Measurements from ENCODE around the gene KNDC1.

Gene KNDC1

DNA sequence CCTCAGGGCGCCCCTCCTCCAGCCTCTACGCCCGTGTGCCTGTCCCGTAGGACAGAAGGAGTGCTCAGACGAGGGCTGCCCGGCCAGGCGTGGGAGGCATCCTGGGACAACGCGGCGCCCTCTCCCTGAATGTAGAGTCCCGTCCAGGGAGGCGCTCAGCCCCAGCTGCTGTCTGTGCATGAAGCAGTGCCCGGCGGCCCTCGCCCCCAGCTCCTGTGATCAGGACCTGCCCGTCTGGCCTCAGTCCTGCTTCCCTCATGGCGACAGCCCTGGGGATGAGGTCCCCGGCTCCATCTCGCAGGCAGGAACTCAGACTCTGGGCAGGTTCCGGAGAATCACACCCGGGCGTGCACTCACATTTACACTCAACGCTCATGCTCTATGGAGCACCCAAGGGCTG is 45.1 kb downstream of the KNDC1 start:
- DNase-seq (ENCODE audit: low read depth, low spot score), result no peak

- DNase-seq (ENCODE audit: low read depth, low spot score), result no peak
Measured at GRCh38 chr10:133206356-133207040, 46.5 kb downstream of the KNDC1 start.

DNA sequence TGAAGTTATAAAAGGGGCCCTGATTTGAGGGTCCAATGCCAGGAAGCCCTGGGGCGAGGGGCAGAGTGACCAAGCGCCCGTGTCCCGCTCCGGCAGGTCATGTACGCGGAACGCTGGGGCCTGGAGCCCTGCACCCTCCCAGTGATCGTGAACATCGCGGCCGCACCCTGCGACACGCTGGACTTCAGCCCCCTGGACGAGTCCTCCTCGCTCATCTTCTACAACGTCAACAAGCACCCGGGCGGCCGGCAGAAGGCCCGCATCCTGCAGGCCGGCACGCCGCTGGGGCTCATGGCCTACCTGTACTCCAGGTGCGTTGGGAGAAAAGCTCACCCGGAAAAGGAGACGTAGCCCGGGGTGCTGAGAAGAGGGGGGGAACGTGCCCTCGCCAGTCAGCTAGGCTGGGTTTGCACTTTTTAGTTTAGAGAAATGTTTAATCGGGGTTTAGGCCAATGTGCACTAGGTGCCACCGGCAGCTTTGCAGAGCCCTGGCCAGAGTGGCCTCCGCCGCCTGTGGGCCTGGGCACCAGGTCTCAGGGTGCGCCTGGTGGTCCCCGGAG is 47.1 kb downstream of the KNDC1 start:
- DNase-seq (ENCODE audit: low read depth, low spot score), result no peak

GRCh38 chr10:133207627-133208026 is 47.6 kb downstream of the KNDC1 start:
- no peak for DNase-seq (ENCODE audit: low read depth, low spot score)

DNA sequence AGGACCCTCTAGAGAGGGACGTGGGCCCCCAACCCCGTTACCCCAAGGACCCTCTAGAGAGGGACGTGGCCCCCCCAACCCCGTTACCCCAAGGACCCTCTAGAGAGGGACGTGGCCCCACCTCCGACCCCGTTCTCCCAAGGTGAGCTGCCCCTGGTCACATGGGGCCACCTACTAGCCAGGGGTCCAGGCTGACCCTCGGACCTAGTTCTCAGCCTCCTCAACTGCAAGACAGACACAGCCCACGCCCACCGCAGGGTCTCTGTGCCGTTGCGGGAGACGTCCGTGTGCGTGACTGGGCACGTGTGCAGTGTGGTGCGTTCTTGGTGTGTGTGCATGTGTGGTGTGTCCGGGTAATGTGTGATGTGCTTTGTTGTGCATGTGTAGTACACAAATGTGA is 48.4 kb downstream of the KNDC1 start:
- no peak for DNase-seq (ENCODE audit: low read depth, low spot score)

GRCh38 chr10:133209117-133209516 is 49.1 kb downstream of the KNDC1 start:
- DNase-seq (ENCODE audit: low read depth, low spot score), result no peak

DNA sequence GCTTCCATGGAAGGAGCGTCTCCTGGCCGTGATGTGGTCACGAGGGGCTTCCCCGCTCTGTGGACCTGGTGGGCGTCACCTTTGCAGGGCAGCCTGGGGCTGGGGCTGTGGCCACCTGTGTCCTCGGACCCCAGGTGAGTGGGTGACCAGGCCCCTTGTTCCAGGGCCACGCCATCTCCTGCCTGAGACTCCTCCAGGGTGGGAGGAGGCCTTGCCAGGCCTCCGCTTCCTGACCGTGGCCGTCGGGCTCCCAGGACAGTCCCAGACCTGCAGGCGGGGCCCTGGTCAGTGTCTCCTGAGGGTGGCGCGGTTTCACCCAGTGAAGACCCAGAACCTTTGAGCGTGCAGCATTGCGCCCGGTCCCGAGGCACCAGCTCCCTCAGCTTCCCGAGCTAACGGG is 49.6 kb downstream of the KNDC1 start:
- DNase-seq (ENCODE audit: low read depth, low spot score), result no peak

DNA sequence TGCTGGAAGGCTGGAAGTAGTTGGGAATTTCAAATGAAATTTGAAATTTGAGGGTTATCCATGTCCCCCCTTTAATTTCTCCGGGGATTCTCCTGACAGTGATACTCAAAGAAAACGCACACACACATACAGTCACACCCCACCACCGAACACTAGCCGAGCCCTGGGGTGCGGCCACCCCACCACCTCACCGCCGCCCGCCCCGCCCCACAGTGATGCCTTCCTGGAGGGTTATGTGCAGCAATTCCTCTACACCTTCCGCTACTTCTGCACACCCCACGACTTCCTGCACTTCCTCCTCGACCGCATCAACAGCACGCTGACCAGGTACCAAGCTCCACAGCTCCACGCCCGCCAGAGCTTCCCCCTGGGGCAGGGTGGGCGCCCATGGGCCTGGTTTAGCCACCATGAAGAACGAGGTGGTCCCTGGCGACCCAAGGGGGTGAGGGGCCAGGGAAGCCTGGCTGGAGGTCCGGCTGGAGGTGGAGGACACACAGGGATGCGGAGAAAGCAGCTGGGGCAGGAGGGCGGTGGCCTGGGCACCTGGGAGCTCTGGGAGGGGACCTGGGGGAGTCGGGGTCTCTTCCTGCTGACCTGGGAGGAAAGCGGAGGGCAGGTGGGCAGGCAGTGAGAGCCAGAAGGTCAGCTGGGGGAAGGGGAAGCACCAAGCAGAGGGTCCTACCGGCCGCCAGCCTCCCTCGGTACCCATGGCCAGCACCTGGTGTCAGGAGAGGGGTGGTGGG is 50.5 kb downstream of the KNDC1 start:
- DNase-seq (ENCODE audit: low read depth, low spot score), result no peak

DNA sequence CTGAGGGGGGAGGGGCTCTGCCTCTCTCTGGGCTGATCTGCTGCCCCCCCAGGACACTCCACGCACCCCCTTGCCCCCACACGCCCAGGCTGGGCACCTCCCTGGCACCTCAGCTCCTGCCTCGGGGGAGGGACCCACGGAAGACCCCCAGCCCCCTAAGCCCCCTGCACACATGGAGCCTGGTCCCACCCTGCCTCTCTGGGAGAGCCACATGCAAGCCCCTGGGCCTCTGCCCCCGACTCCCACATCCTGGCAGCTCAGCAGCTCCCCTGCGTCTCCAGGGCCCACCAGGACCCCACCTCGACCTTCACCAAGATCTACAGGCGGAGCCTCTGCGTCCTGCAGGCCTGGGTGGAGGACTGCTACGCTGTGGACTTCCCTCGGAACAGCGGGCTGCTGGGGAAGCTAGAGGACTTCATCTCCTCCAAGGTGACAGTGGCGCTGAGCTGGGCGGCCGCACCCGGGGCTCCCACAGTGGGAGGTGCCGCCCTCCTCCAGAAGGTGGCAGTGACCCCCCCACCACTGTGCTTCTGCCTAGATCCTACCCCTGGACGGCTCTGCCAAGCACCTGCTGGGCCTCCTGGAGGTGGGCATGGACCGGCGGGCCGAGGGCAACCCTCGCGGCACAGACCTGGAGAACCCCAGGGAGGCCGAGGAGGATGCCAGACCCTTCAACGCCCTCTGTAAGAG is 51.3 kb downstream of the KNDC1 start:
- no peak for DNase-seq (ENCODE audit: low read depth, low spot score)

DNA sequence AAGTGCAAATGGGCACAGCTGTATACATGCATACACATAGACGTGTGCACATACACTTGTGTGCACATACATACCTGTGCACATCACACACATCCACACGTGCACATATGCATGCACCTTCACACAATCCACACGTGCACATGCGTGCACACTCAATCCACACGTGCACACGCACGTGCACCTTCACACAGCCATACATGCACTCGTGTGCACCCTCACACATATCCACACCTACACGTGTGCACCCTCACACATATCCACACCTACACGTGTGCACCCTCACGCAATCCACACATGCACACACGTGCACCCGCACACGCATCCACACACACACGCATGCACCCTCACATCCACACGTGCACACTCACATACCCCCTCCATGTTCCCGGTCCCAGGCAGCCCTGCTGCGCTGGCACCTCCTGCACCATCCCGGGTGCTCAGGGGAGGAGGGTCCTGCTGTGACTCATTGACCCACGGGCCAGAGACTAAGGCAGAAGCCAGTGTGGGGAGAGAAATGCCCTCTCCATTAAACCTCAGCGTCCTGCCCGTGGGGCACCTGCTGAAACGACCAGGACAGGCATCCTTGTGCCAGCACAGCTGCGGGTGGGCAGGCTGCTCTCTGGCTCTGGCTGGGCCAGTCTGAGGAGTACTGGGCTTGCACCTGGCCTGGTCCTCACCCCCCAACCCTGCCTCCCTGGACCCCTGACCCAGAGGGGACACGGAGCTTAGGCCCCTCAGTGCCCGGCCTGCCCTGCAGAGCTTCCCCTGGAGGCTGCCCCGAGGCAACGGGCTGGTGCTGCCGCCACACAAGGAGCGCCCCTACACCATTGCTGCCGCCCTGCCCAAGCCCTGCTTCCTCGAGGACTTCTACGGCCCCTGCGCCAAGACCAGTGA is 52.2 kb downstream of the KNDC1 start:
- no peak for DNase-seq (ENCODE audit: low read depth, low spot score)

- DNase-seq (ENCODE audit: low read depth, low spot score), result no peak
Measured at GRCh38 chr10:133212853-133213494, 53.0 kb downstream of the KNDC1 start.

DNA sequence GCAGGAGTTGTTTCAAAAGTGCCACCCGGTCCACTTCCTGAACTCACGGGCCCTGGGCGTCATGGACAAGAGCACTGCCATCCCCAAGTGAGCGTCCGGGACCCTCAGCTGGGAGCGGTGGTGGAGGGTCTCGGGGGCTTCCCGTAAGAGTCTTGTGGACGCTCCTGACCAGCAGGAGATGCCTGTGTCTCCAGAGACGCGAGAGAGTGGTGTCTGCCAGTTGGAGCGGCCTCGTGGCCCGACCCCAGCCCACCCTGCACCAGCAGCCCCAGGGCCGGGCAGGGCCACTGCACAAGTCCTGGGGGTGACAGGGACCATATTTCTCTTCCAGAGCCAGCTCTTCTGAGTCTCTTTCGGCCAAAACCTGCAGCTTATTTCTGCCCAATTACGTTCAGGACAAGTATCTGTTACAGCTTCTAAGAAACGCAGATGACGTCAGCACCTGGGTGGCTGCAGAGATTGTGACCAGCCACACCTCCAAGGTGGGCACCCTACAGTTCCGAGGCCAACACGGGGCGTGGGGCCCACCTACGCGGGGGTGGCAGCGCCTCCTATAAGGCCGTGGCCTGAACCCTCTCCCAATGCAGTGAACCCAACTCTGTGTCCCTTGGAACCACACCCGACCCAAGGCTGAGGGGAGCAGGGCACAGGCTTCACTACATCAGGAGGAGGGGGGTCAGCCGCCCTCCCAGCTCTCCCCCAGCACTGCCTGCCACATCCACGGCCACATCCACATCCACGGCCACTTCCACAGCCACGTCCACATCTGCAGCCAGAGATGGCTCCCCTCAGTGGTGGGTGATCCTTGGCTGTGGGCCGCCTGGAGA is 53.8 kb downstream of the KNDC1 start:
- DNase-seq (ENCODE audit: low read depth, low spot score), result no peak

DNA sequence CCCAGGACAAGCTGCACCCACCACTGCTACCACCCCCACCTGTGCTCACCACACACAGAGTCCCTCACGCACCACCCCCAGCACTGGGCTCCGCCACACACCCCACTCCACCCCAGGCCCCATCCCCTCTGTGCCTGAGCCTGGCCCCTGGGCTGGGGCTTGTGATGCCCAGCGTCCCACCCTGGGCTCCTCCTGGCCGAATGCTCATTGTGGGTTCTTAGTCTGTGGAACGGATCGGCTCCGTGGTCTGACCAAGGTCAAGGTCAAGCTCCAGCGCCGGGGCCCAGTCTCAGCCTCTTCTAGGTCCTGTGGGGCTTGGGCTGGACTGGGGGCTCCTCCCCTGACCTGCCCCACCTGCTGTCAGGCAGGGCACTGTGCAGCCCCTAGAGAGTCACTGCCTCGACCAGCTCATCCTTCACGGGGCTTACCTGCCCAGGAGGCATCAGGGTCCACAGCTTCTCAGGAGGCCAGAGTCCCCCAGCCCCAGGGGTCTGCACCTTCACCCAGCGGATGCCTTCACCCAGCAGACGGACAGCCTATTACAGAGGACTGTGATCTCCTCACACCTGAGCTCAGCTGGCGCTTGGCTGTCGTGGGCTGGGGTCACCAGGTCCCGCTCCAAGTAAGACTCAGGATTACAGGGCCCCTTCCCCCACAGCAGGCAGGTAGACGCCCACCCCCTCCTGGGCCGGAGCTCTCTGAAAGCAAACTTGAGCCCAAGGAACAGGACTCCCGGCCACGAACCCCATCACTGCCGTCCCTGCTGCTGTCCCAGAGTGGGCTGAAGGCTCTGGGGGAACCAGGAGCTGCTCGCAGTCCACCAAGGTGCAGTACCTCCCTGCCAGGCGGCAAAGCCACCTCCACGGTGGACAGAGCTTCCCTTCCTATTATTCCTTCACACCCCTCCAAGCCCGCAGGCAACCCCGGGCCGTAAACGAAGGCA is 54.7 kb downstream of the KNDC1 start:
- DNase-seq (ENCODE audit: low read depth, low spot score), result no peak

DNA sequence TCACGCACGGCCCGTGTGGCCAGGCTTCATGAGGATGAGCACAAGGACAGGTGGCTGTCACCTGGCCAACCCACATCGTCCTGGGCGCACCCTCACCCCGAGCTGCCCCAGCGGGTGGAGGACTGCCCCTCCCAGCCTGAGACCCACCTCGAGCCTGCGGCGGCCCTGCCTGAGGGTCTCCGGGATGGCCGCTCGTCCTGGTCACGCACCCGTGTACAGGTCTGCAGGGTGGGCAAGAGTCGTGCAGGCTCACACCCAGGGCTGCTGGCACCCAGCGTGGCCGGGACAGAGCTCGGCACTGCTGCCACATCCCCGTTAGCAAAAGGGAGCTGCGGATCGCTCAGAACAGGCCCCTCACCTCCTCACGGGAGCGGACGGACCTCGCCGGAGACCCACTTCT is 55.6 kb downstream of the KNDC1 start:
- no peak for DNase-seq (ENCODE audit: low read depth, low spot score)

DNA sequence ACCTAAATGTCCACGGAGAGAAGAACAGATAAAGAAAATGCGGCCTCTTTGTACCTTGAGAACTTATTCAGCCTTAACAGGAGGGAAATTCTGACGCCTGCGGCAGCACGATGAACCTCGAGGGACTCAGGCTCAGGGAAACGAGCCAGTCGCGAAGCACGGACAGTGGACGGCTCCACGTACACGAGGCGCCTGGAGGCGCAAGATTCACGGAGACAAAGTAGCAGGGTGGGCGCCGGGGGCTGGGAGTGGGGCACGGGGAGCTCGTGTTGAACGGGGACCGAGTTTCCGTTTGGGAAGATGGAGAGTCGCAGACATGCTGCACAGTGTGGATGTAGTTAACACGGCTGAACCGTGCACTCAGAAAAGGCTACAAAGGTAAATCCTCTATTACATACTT is 56.8 kb downstream of the KNDC1 start:
- DNase-seq (ENCODE audit: low read depth, low spot score), result no peak

GRCh38 chr10:133217800-133218589 is 58.0 kb downstream of the KNDC1 start:
- DNase-seq (ENCODE audit: low read depth, low spot score), result no peak

- no peak for DNase-seq (ENCODE audit: low read depth, low spot score)
Measured at GRCh38 chr10:133218891-133219290, 58.9 kb downstream of the KNDC1 start.

GRCh38 chr10:133219782-133220181 is 59.8 kb downstream of the KNDC1 start:
- no peak for DNase-seq (ENCODE audit: low read depth, low spot score)
